Neural cell (in vitro differentiated cells): ENCODE results near the gene WDFY3. TPM values are rescaled to one million over a fixed set of nuclear protein-coding genes. Genes with fewer than 3 reads are reported as not detected.

Experiments
- H2AFZ ChIP-seq: fragments of 200-600, 300-800 bp; sonication (generic), shearing (Covaris generic); 2 replicates; pipeline ENCODE4 v1.6.0; 2014; ENCODE audit warnings: low read depth, mild to moderate bottlenecking, antibody characterized with exemption, low read length, moderate library complexity
- H3F3A ChIP-seq: fragments of 200-600 bp; shearing (Covaris generic); 2 replicates; pipeline ENCODE4 v1.6.1; 2016; ENCODE audit warnings: mild to moderate bottlenecking, moderate library complexity, mixed read lengths, antibody characterized with exemption, low read length; ENCODE audit not compliant: insufficient read depth, poor library complexity, severe bottlenecking
- H3K27ac ChIP-seq: fragments of 200-600, 300-800 bp; sonication (generic), shearing (Covaris generic); 2 replicates; pipeline ENCODE4 v1.5.1; 2014; ENCODE audit warnings: mild to moderate bottlenecking, low read length, moderate library complexity
- H3K27me3 ChIP-seq: fragments of 300-800, 200-600 bp; sonication (generic), shearing (Covaris generic); 2 replicates; pipeline ENCODE4 v1.6.0; 2014; ENCODE audit warnings: mild to moderate bottlenecking, low read depth, low read length, moderate library complexity; ENCODE audit not compliant: insufficient read depth
- H3K36me3 ChIP-seq: fragments of 300-800, 200-600 bp; sonication (generic), shearing (Covaris generic); 2 replicates; pipeline ENCODE4 v1.5.1; 2014; ENCODE audit warnings: mild to moderate bottlenecking, antibody characterized with exemption, low read length, moderate library complexity; ENCODE audit not compliant: insufficient read depth
- H3K4me2 ChIP-seq: fragments of 300-800, 200-600 bp; sonication (generic), shearing (Covaris generic); 2 replicates; pipeline ENCODE4 v1.6.0; 2014; ENCODE audit warnings: mild to moderate bottlenecking, low read length
- H3K4me3 ChIP-seq: fragments of 300-800, 200-600 bp; sonication (generic), shearing (Covaris generic); 2 replicates; pipeline ENCODE4 v1.5.1; 2014; ENCODE audit warnings: mild to moderate bottlenecking, low read length, moderate library complexity
- H3K79me2 ChIP-seq: fragments of 200-600 bp; shearing (Covaris generic); replicated peaks from 2 replicates; pipeline ENCODE4 v1.6.0; 2014; ENCODE audit warnings: mild to moderate bottlenecking, low read length, moderate library complexity; ENCODE audit not compliant: insufficient read depth
- H3K9ac ChIP-seq: fragments of 300-800, 200-600 bp; sonication (generic), shearing (Covaris generic); 2 replicates; pipeline ENCODE4 v1.6.1; 2016; ENCODE audit warnings: mild to moderate bottlenecking, low read length, mixed read lengths
- H3K9me2 ChIP-seq: fragments of 200-600 bp; shearing (Covaris generic); 2 replicates; pipeline ENCODE4 v1.6.1; 2016; ENCODE audit warnings: mild to moderate bottlenecking, low read length, mixed read lengths; ENCODE audit not compliant: insufficient read depth
- H3K9me3 ChIP-seq: fragments of 200-600, 300-800 bp; sonication (generic), shearing (Covaris generic); 2 replicates; pipeline ENCODE4 v1.6.1; 2016; ENCODE audit warnings: mild to moderate bottlenecking, mixed run types, low read length, moderate library complexity, mixed read lengths
- H4K20me1 ChIP-seq: fragments of 200-600 bp; shearing (Covaris generic); 2 replicates; pipeline ENCODE4 v1.6.1; 2016; ENCODE audit warnings: mild to moderate bottlenecking, mixed run types; ENCODE audit not compliant: insufficient read depth
- CTCF ChIP-seq: fragments of 450-650 bp; IDR thresholded peaks from 2 replicates; pipeline ENCODE4 v1.5.1; 2014; ENCODE audit warnings: antibody characterized with exemption, mild to moderate bottlenecking, moderate library complexity; ENCODE audit not compliant: poor library complexity, severe bottlenecking
- EP300 ChIP-seq: fragments of 450-650 bp; conservative IDR thresholded peaks from 2 replicates; pipeline ENCODE4 v1.6.1; 2014; ENCODE audit warnings: antibody characterized with exemption, mild to moderate bottlenecking, moderate library complexity; ENCODE audit not compliant: poor library complexity, severe bottlenecking
- EZH2 ChIP-seq: fragments of 200-600, 300-800 bp; shearing (Covaris generic), sonication (generic); IDR thresholded peaks from 2 replicates; pipeline ENCODE4 v1.6.1; 2014; ENCODE audit warnings: antibody characterized with exemption, low read length, borderline replicate concordance, mild to moderate bottlenecking; ENCODE audit not compliant: insufficient read depth, poor library complexity, severe bottlenecking
- MXI1 ChIP-seq: fragments of 450-650 bp; conservative IDR thresholded peaks from 2 replicates; pipeline ENCODE4 v1.6.1; 2014; ENCODE audit warnings: antibody characterized with exemption, mild to moderate bottlenecking; ENCODE audit not compliant: poor library complexity, severe bottlenecking
- POLR2AphosphoS5 ChIP-seq: IDR thresholded peaks from 2 replicates; pipeline ENCODE4 v1.6.1; 2012
- RAD21 ChIP-seq: fragments of 450-650 bp; conservative IDR thresholded peaks from 2 replicates; pipeline ENCODE4 v1.6.1; 2014; ENCODE audit warnings: antibody characterized with exemption, mild to moderate bottlenecking, moderate library complexity
- SMC3 ChIP-seq: fragments of 450-650 bp; conservative IDR thresholded peaks from 2 replicates; pipeline ENCODE4 v1.6.1; 2014; ENCODE audit warnings: antibody characterized with exemption, mild to moderate bottlenecking, moderate library complexity; ENCODE audit not compliant: poor library complexity
- TAF1 ChIP-seq: IDR thresholded peaks from 2 replicates; pipeline ENCODE4 v1.6.1; 2012; ENCODE audit warnings: low read depth
- polyA plus RNA-seq: library from polyadenylated mRNA; depleted of rRNA; stranded (reverse); fragments of >200 nt; gene quantifications from 2 replicates; pipeline ENCODE4 v1.2.3, GENCODE V29; 2014
- TF ChIP-seq, protein P1 (sequence below): IDR thresholded peaks from 2 replicates; pipeline ENCODE4 v1.6.1; 2012; ENCODE audit warnings: borderline replicate concordance

WDFY3 gene
- polyA plus RNA-seq, 1 donor from 2014 or later, result 39.8 TPM

DNA sequence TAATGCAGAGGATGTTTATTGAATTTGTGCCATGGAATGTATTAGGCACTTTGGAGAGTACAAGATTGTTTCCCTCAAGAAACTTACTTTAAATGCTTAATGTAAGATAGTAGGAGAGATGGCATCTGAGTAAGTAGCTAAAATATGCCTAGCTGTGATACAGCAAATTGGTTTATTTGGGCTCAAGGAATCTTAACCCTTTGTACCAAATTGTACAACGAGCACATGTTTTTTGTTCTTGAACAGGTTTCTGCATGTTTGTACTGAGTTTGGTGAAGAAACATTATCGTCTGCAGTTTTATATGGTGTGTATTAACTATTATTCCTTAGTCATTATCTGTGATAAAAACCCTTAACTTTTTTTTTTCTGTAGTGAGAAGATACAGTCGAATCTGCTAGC, 334.9 kb downstream of the WDFY3 start:
- TF ChIP-seq POLR2AphosphoS5, result no peak
- no peak for TF ChIP-seq RAD21
- TF ChIP-seq, protein P1, sequence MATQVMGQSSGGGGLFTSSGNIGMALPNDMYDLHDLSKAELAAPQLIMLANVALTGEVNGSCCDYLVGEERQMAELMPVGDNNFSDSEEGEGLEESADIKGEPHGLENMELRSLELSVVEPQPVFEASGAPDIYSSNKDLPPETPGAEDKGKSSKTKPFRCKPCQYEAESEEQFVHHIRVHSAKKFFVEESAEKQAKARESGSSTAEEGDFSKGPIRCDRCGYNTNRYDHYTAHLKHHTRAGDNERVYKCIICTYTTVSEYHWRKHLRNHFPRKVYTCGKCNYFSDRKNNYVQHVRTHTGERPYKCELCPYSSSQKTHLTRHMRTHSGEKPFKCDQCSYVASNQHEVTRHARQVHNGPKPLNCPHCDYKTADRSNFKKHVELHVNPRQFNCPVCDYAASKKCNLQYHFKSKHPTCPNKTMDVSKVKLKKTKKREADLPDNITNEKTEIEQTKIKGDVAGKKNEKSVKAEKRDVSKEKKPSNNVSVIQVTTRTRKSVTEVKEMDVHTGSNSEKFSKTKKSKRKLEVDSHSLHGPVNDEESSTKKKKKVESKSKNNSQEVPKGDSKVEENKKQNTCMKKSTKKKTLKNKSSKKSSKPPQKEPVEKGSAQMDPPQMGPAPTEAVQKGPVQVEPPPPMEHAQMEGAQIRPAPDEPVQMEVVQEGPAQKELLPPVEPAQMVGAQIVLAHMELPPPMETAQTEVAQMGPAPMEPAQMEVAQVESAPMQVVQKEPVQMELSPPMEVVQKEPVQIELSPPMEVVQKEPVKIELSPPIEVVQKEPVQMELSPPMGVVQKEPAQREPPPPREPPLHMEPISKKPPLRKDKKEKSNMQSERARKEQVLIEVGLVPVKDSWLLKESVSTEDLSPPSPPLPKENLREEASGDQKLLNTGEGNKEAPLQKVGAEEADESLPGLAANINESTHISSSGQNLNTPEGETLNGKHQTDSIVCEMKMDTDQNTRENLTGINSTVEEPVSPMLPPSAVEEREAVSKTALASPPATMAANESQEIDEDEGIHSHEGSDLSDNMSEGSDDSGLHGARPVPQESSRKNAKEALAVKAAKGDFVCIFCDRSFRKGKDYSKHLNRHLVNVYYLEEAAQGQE, result no peak
- no peak for TF ChIP-seq MXI1
- no peak for TF ChIP-seq SMC3
- no peak for TF ChIP-seq EZH2
- TF ChIP-seq TAF1, result no peak
- no peak for TF ChIP-seq EP300
- TF ChIP-seq CTCF, result no peak
- H3K9me3 ChIP-seq, result no peaks in the 10 kb centered on the region
- H3K4me3 ChIP-seq, result no peak overlapping the region
- no peak overlapping the region for H3K4me2 ChIP-seq
- no peaks in the 10 kb centered on the region for H4K20me1 ChIP-seq
- H3K79me2 ChIP-seq, result no peaks in the 10 kb centered on the region
- no peaks in the 10 kb centered on the region for H3K9me2 ChIP-seq
- no peaks in the 10 kb centered on the region for H3K36me3 ChIP-seq
- no peak overlapping the region for H3K9ac ChIP-seq
- H2AFZ ChIP-seq, result no peak overlapping the region
- no peaks in the 10 kb centered on the region for H3F3A ChIP-seq
- no peak overlapping the region for H3K27ac ChIP-seq
- H3K27me3 ChIP-seq, result no peaks in the 10 kb centered on the region

GRCh38 chr4:84626673-84627072, 339.8 kb downstream of the WDFY3 start:
- no peaks in the 10 kb centered on the region for H4K20me1 ChIP-seq
- no peaks in the 10 kb centered on the region for H3K9me2 ChIP-seq
- no peaks in the 10 kb centered on the region for H3K36me3 ChIP-seq
- H3K27ac ChIP-seq, result no peak overlapping the region
- no peak overlapping the region for H2AFZ ChIP-seq
- no peaks in the 10 kb centered on the region for H3K27me3 ChIP-seq
- no peak for TF ChIP-seq EP300
- no peak for TF ChIP-seq SMC3
- no peak for TF ChIP-seq MXI1
- TF ChIP-seq TAF1, result no peak
- no peaks in the 10 kb centered on the region for H3K9me3 ChIP-seq
- H3K4me3 ChIP-seq, result no peak overlapping the region
- H3K4me2 ChIP-seq, result no peak overlapping the region
- H3K79me2 ChIP-seq, result no peaks in the 10 kb centered on the region
- H3K9ac ChIP-seq, result no peak overlapping the region
- no peaks in the 10 kb centered on the region for H3F3A ChIP-seq

GRCh38 chr4:84623661-84624060, 342.8 kb downstream of the WDFY3 start:
- Histone ChIP-seq H3K9ac (no peak overlapping the region), H2AFZ (no peak overlapping the region)
- TF ChIP-seq EP300, result no peak
- TF ChIP-seq CTCF, result no peak
- TF ChIP-seq TAF1, result no peak
- TF ChIP-seq POLR2AphosphoS5, result no peak
- TF ChIP-seq, protein P1, result no peak
- no peak for TF ChIP-seq SMC3
- TF ChIP-seq RAD21, result no peak
- no peak for TF ChIP-seq EZH2
- TF ChIP-seq MXI1, result no peak

More at GRCh38 chr4:84623661-84624060, 342.8 kb downstream of the WDFY3 start:
- no peaks in the 10 kb centered on the region for H3K9me2 ChIP-seq
- H3K27ac ChIP-seq, result no peak overlapping the region
- no peaks in the 10 kb centered on the region for H3K9me3 ChIP-seq
- H4K20me1 ChIP-seq, result no peaks in the 10 kb centered on the region
- no peak overlapping the region for H3K4me2 ChIP-seq
- no peak overlapping the region for H3K4me3 ChIP-seq
- H3K36me3 ChIP-seq, result no peaks in the 10 kb centered on the region
- no peaks in the 10 kb centered on the region for H3F3A ChIP-seq
- no peaks in the 10 kb centered on the region for H3K27me3 ChIP-seq
- no peaks in the 10 kb centered on the region for H3K79me2 ChIP-seq
